ENCODE results near the gene SLC38A8.

The SLC38A8 gene

GRCh38 chr16:83996481-83997252, 45.9 kb downstream of the SLC38A8 start:
- no peak for DNase-seq (ENCODE audit: extremely low spot score)
- no peak for TF ChIP-seq CTCF (IDR thresholded peaks at IDR 0.05; ENCODE audit: control extremely low read depth, extremely low read depth, low read depth, missing control alignments)
- CTCF ChIA-PET, result interaction anchor here (1.7 kb wide), 1 partner anchor 69 kb away, joined by 5 read pairs; no protein-coding TSS in a partner anchor
- POLR2A ChIA-PET, result no interaction called here

GRCh38 chr16:83995754-83996153, 46.8 kb downstream of the SLC38A8 start:
- ChIA-PET CTCF (interaction anchor here (1.0 to 1.7 kb wide), 3 partner anchors 8 to 70 kb away, joined by 3 to 5 read pairs (median 3); no protein-coding TSS in a partner anchor), POLR2A (no interaction called here)
- DNase-seq (ENCODE audit: extremely low spot score), result peak; percentile 42
- no peak for TF ChIP-seq CTCF (IDR thresholded peaks at IDR 0.05; ENCODE audit: control extremely low read depth, extremely low read depth, low read depth, missing control alignments)

GRCh38 chr16:83994703-83995102, 47.9 kb downstream of the SLC38A8 start:
- no peak for TF ChIP-seq CTCF (IDR thresholded peaks at IDR 0.05; ENCODE audit: control extremely low read depth, extremely low read depth, low read depth, missing control alignments)
- DNase-seq (ENCODE audit: extremely low spot score), result no peak
- POLR2A ChIA-PET, result no interaction called here
- CTCF ChIA-PET, result interaction anchor here (1.0 to 1.7 kb wide), 3 partner anchors 9 to 71 kb away, joined by 3 to 5 read pairs (median 3); no protein-coding TSS in a partner anchor

- ChIA-PET POLR2A (no interaction called here), CTCF (interaction anchor here (0.6 kb wide), 1 partner anchor 69 kb away, joined by 3 read pairs; no protein-coding TSS in a partner anchor)
- TF ChIP-seq CTCF (IDR thresholded peaks at IDR 0.05; ENCODE audit: control extremely low read depth, extremely low read depth, low read depth, missing control alignments), result no peak
- no peak for DNase-seq (ENCODE audit: extremely low spot score)
Observed at GRCh38 chr16:83994087-83994486, 48.5 kb downstream of the SLC38A8 start.

GRCh38 chr16:83992624-83993023, 50.0 kb downstream of the SLC38A8 start:
- TF ChIP-seq CTCF (IDR thresholded peaks at IDR 0.05; ENCODE audit: control extremely low read depth, extremely low read depth, low read depth, missing control alignments), result no peak
- ChIA-PET CTCF (interaction anchor here (1.1 kb wide), 1 partner anchor 194 kb away, joined by 4 read pairs; the partner anchor contains the start of gene TAF1C), POLR2A (no interaction called here)
- no peak for DNase-seq (ENCODE audit: extremely low spot score)

- TF ChIP-seq CTCF (IDR thresholded peaks at IDR 0.05; ENCODE audit: control extremely low read depth, extremely low read depth, low read depth, missing control alignments), result no peak
- no peak for DNase-seq (ENCODE audit: extremely low spot score)
- CTCF ChIA-PET, result no interaction called here
- POLR2A ChIA-PET, result no interaction called here
Observed at GRCh38 chr16:83990492-83990891, 52.1 kb downstream of the SLC38A8 start.
